HUES48 (cell line): Measurements from ENCODE around the gene CD93.

Source experiments
- H3K27ac ChIP-seq: one replicate; pipeline ENCODE4 v1.7.0; 2013; ENCODE audit warnings: low read depth, low read length, inconsistent platforms
- H3K27me3 ChIP-seq: 2 replicates; pipeline ENCODE4 v1.6.1; 2013; ENCODE audit warnings: mild to moderate bottlenecking, low read length; ENCODE audit not compliant: control insufficient read depth, insufficient read depth
- H3K36me3 ChIP-seq: 2 replicates; pipeline ENCODE4 v1.6.1; 2013; ENCODE audit warnings: low read length; ENCODE audit not compliant: control insufficient read depth, insufficient read depth
- H3K4me1 ChIP-seq: 2 replicates; pipeline ENCODE4 v1.6.1; 2013; ENCODE audit warnings: mild to moderate bottlenecking, low read length; ENCODE audit not compliant: control insufficient read depth, insufficient read depth
- H3K4me3 ChIP-seq: 2 replicates; pipeline ENCODE4 v1.5.1; 2013; ENCODE audit warnings: mild to moderate bottlenecking, low read depth, low read length
- H3K9ac ChIP-seq: 2 replicates; pipeline ENCODE4 v1.6.1; 2013; ENCODE audit warnings: mild to moderate bottlenecking, low read depth, low read length, moderate library complexity
- H3K9me3 ChIP-seq: 2 replicates; pipeline ENCODE4 v1.6.1; 2013; ENCODE audit warnings: low read length; ENCODE audit not compliant: control insufficient read depth, insufficient read depth

CD93 gene

DNA sequence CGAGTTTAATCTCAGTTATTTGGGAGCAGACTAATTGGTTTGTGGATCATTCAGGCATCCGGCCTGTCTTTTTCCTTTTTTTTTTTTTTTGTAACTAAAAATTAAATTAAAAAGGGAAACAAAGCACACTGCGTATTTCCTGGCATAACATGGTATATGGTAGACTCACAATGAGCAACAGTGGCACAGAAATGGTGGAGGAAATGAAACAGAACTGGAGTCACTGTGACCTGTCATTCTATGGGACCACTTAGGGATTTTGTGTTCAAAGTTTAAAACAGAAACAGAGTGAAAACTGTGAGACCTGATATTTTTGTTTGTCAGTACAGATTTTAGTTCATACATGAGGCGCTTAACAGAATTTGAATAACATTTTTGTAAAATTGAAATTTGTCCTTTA is 4.8 kb upstream of the CD93 start:
- Histone ChIP-seq H3K36me3 (no peaks in the 10 kb centered on the region), H3K4me3 (no peak overlapping the region), H3K9me3 (no peaks in the 10 kb centered on the region), H3K27ac (no peak overlapping the region), H3K9ac (no peak overlapping the region), H3K27me3 (no peaks in the 10 kb centered on the region), H3K4me1 (no peaks in the 10 kb centered on the region; the same call in 1 of the 2 replicates)

DNA sequence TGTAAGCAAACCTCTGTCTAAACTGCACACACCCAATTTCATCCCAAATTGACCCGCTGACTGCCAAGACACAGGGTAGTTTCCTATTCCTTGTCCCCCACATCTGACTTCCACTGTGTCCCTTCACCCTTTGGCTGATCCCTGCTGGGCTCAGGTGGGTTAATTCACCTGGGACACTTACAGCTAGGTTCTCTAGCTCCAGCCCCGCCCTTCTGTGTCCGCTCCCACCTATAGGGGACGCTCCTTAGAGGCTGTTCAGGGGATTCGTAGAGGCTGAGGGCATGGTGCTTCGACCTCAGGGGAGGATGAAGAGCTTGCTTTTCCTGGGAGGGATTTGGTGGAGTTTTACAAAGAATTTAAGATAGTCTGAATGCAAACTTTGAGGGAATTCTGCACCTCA is 4.0 kb upstream of the CD93 start:
- H3K4me3 ChIP-seq: no peak overlapping the region
- no peaks in the 10 kb centered on the region for H3K27me3 ChIP-seq
- H3K9me3 ChIP-seq: no peaks in the 10 kb centered on the region
- no peak overlapping the region for H3K9ac ChIP-seq
- H3K4me1 ChIP-seq: no peaks in the 10 kb centered on the region; the same call in 1 of the 2 replicates
- no peaks in the 10 kb centered on the region for H3K36me3 ChIP-seq
- H3K27ac ChIP-seq: no peak overlapping the region

DNA sequence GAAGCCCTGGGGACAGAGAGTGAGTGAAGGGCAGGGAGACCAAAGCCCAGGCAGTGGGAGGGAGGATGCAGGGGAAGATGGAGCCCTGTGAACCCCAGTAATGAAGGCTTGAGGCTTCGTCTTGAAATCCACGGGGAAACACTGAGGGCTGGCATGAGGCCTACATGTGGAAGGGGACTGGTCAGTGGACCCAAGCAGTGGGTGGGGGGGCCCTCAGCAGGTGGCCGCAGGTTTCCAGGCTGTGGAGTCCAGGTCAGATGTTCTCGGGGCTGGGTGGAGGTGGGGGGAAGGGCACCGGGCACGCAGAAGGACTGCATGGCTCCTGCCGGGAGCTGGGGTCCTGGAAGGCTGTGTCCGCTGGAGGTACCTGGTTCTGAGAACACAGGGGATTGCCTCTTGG is 2.7 kb upstream of the CD93 start:
- Histone ChIP-seq H3K4me3 (no peak overlapping the region), H3K36me3 (no peaks in the 10 kb centered on the region), H3K4me1 (no peaks in the 10 kb centered on the region; the same call in 1 of the 2 replicates), H3K9me3 (no peaks in the 10 kb centered on the region), H3K27ac (no peak overlapping the region), H3K27me3 (no peaks in the 10 kb centered on the region), H3K9ac (no peak overlapping the region)

- no peak overlapping the region for H3K9ac ChIP-seq
- no peaks in the 10 kb centered on the region for H3K27me3 ChIP-seq
- no peak overlapping the region for H3K27ac ChIP-seq
- peaks cover 5% of the 10 kb centered on the region for H3K4me1 ChIP-seq
- H3K36me3 ChIP-seq: no peaks in the 10 kb centered on the region
- H3K4me3 ChIP-seq: no peak overlapping the region
- no peaks in the 10 kb centered on the region for H3K9me3 ChIP-seq
These were observed 1.6 kb upstream of the CD93 start for GRCh38 chr20:23087587-23088251.

GRCh38 chr20:23086931-23087411 is 847 bp upstream of the CD93 start:
- Histone ChIP-seq H3K9me3 (no peaks in the 10 kb centered on the region), H3K36me3 (no peaks in the 10 kb centered on the region), H3K4me1 (peaks cover 7% of the 10 kb centered on the region), H3K27me3 (no peaks in the 10 kb centered on the region), H3K9ac (no peak overlapping the region), H3K4me3 (no peak overlapping the region), H3K27ac (no peak overlapping the region)

- Histone ChIP-seq H3K9me3 (no peaks in the 10 kb centered on the region), H3K27ac (no peak overlapping the region), H3K4me1 (peaks cover 7% of the 10 kb centered on the region), H3K36me3 (no peaks in the 10 kb centered on the region), H3K27me3 (no peaks in the 10 kb centered on the region), H3K4me3 (no peak overlapping the region), H3K9ac (no peak overlapping the region)
These were observed 578 bp downstream of the CD93 start for GRCh38 chr20:23085436-23086055.

DNA sequence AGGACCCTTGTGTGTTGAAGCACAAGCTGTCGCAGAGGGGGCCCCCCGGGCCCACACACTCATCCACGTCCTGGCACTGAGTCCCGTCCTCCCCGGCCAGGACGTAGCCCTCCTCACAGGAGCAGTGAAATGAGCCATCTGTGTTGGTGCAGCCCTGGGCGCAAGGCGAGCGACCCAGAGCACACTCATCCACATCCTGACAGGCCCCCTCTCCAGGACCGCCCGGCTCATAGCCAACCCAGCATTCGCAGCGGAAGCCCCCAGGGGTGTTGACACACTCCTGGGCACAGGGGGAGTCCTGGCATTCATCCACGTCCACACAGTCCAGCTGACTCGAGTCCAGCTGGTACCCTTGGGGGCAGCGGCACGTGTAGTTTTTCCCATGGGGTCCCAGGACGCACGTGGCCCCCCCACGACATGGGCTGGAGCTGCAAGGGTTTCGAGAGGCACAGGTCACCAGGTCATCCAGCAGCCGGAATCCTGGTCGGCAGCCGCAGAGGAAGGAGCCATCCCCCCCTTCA is 1.2 kb downstream of the CD93 start:
- Histone ChIP-seq H3K9me3 (no peaks in the 10 kb centered on the region), H3K9ac (no peak overlapping the region), H3K27ac (no peak overlapping the region), H3K4me3 (no peak overlapping the region), H3K4me1 (peaks cover 7% of the 10 kb centered on the region), H3K27me3 (no peaks in the 10 kb centered on the region), H3K36me3 (no peaks in the 10 kb centered on the region)

DNA sequence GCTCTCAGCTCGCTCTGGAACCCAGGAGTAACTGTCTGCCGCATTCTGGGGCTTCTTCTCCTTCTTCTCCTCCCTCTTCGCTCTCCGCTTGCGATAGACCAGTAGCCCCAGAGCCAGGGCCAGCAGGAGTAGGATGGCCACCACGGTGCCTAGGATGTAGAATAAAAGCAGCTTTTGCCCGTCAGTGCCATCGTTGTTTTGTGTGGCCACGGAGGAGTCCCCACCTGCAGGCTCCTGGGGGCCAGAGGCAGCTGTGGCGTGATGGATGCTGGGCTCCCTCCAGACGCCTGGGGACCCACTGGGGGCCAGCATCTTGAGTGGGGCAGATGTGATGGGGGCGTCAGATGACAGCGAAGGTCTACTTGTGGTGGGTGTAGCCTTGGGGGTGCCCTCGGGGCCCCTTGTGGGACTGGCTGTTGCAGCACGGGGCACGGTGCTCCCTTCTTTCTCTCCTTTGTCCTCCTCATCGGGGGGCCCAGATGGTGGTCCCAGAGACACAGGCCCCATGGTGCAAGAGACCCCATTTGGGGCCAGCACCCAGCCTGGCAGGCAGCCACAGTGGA is 1.8 kb downstream of the CD93 start:
- no peak overlapping the region for H3K4me3 ChIP-seq
- H3K4me1 ChIP-seq: peaks cover 7% of the 10 kb centered on the region
- no peak overlapping the region for H3K9ac ChIP-seq
- no peak overlapping the region for H3K27ac ChIP-seq
- H3K9me3 ChIP-seq: no peaks in the 10 kb centered on the region
- no peaks in the 10 kb centered on the region for H3K36me3 ChIP-seq
- no peaks in the 10 kb centered on the region for H3K27me3 ChIP-seq

GRCh38 chr20:23083553-23084220 is 2.4 kb downstream of the CD93 start:
- Histone ChIP-seq H3K9me3 (no peaks in the 10 kb centered on the region), H3K4me3 (no peak overlapping the region), H3K36me3 (no peaks in the 10 kb centered on the region), H3K27me3 (no peaks in the 10 kb centered on the region), H3K9ac (no peak overlapping the region), H3K4me1 (peaks cover 7% of the 10 kb centered on the region), H3K27ac (no peak overlapping the region)

GRCh38 chr20:23082846-23083552 is 3.1 kb downstream of the CD93 start:
- no peak overlapping the region for H3K27ac ChIP-seq
- no peaks in the 10 kb centered on the region for H3K36me3 ChIP-seq
- no peaks in the 10 kb centered on the region for H3K9me3 ChIP-seq
- H3K9ac ChIP-seq: no peak overlapping the region
- no peak overlapping the region for H3K4me3 ChIP-seq
- peaks cover 7% of the 10 kb centered on the region for H3K4me1 ChIP-seq
- H3K27me3 ChIP-seq: no peaks in the 10 kb centered on the region
